ENCODE measurements around the gene CARS1.

Gene CARS1

DNA sequence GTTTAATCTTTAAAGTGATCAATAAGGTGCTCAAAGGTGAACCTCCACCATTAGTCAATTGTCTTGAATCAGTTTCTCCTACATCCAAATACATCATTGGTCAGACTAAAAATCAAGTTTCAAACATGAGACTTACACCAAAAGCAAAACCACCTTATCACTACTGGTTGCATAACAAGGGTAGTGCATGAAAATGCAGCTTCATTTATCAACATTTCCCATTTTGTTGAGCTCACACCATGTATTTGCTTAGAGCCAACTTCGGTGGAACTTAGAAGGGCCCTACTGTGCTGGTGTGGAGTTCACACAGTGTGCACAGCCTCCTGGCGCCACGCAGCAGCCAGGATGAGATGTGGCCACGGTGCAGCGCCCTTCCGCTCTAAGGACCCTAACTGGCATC, 104.9 kb downstream of the CARS1 start:
- no peak for DNase-seq

DNA sequence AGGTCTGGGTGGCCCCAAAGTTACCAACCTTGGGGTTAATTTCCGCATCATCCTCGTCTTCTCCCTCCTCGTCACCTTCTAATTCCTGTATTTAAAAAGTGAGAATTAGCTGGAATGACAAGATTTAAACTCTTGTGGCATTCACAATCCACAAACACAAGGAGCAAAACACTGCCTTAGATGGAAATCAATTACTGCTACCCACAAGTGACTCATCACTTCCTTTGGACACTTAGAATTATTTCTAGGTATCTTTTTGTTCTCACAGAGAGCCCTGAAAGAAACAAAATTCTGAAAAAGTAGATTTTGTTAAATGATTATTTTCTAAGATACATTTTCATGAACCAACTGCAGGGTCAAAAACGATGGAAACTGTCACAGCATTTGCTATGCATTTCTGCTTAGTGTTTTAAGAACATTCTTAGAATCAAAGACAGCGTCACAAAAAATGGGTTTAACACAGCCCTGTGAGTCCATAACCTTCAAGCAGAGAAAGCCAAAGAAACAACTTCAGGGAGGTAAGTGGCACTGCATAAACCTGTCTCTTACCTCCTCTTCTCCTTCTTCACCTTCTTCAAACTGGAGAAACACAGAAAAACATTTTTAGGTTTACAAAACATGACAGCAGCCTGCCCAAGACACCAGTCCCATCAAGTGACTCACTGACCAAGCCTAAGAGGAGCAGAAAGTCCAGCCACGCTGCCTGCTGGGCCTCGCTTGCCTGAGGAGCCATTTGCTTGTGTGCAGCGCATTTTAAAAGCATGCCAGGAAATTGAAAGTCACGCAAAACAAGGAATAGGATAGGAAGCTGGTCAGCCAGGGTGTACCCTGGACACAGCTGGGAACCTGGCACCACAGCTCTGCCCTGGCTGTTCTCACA, 105.8 kb downstream of the CARS1 start:
- DNase-seq: no peak
